GM12872 (cell line): ENCODE results near the gene PCDH1.

ENCODE experiments used
- TF ChIP-seq, protein P1 (sequence below): IDR thresholded peaks from 3 replicates; pipeline ENCODE4 v1.5.1; 2011; ENCODE audit warnings: low read depth, mild to moderate bottlenecking, low read length, moderate library complexity; ENCODE audit not compliant: insufficient read depth

PCDH1 gene

DNA sequence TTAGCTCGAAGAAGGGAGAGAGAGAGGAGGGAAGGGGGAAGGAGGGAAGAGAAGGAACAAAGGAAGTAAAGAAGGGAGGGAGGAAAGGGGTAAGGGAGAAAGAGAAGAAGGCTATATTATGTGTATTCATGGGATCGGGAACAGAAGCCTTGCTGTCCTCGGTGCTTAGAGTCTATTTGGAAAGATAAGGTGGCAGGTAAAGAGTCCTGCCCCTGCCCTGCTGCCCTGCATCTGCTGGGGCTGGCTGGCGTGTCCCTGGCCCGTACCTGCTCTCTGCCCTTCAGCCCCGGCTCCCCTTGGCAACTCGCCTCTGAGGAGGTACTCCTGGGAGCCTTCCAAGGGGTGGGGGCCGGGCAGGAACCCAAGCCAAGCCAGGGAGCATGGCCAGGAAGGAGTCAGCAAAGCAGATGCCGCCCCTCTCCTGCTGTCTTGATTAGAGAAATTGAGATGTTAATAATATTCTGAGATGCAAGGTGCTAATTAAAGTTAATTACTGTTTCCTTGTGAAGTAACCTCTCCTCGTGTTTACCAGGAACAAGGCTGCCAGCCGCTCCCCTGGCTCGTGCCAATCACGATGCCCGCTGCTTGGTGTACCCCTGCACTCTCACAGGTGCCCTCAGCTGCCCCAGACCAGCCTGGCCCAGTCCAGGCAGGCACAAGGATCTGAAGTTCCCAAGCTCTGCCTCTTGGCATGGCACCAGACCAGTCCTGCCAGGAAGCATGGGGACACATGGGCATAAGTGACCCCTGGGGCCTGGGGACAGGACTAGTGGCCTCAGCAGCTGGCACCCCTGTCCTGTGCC, 36.6 kb downstream of the PCDH1 start:
- TF ChIP-seq, protein P1, sequence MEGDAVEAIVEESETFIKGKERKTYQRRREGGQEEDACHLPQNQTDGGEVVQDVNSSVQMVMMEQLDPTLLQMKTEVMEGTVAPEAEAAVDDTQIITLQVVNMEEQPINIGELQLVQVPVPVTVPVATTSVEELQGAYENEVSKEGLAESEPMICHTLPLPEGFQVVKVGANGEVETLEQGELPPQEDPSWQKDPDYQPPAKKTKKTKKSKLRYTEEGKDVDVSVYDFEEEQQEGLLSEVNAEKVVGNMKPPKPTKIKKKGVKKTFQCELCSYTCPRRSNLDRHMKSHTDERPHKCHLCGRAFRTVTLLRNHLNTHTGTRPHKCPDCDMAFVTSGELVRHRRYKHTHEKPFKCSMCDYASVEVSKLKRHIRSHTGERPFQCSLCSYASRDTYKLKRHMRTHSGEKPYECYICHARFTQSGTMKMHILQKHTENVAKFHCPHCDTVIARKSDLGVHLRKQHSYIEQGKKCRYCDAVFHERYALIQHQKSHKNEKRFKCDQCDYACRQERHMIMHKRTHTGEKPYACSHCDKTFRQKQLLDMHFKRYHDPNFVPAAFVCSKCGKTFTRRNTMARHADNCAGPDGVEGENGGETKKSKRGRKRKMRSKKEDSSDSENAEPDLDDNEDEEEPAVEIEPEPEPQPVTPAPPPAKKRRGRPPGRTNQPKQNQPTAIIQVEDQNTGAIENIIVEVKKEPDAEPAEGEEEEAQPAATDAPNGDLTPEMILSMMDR = no peak

DNA sequence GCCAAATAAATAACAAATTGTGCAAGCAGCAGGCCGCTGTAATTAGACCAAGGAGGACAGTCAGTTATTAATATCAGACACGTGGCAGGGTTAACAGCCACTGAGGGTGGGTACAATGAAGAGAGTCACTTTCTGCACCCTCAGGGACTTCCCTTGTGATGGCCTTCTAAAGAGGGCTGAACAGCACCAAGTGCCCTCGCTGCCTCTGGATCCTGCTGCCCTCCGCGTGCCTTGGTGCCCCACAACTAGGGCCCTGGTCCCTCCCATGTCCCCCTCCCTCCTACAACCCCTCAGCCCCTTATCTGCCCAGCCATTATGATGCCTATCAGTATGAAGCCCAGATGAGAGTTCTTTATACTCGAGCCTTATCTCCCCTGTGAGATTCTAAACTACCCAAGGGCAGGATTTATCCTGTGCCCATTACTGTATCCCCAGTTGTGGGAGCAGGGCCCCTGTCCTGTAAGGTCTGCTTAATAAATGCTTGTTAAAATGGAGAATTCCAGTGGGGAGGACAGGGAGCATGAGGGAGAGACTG, 37.3 kb downstream of the PCDH1 start:
- TF ChIP-seq, protein P1 = no peak

DNA sequence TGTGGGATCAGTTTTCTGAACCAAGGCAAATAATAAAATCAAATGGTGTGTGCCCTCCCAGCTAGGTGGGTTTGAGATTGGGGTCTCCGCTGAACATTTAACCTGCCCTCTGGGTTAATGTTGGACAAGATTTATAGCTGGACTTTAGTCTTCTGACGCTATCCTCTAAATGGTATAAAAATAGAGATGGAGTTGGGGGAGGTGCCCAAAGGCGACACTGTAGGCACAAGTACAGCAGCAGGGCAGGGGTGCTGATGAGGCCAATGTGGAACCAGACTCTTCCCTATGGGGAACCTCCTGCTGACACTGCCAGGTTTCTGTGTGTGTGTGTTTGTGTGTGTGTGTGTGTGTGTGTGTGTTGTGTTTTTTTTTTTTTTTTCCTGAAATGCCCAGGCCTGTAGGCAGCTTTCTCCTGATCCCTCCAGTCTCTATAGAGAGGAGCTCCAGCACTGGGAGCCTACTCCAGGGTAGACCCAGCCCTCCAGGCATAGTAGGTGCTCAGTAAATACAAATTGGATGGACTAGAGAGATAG, 37.9 kb downstream of the PCDH1 start:
- TF ChIP-seq, protein P1 = no peak

DNA sequence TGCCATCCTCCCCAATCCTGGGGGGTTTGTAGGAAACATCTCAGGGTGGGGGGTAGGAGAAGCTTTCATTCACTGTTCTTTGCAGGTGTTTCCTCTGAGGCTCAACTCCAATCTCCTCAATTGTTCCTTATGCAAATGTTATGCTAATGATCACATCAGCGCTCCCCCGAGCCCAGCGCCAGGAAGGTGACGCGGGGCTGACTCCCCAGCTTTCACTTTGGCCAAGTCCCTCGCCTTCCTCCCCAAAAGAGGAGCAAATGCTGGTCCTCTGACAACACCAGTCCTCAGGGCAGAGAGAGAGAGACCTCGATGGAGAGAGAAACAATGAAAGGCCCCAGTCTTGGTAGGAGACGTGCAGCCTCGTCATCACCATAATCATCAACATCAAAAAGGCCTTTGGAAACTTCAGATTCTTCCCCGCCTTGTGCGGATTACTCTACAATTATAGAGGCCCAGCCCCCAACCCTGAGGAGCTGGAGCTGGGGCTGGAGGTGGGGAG, 39.1 kb downstream of the PCDH1 start:
- TF ChIP-seq, protein P1 = no peak

DNA sequence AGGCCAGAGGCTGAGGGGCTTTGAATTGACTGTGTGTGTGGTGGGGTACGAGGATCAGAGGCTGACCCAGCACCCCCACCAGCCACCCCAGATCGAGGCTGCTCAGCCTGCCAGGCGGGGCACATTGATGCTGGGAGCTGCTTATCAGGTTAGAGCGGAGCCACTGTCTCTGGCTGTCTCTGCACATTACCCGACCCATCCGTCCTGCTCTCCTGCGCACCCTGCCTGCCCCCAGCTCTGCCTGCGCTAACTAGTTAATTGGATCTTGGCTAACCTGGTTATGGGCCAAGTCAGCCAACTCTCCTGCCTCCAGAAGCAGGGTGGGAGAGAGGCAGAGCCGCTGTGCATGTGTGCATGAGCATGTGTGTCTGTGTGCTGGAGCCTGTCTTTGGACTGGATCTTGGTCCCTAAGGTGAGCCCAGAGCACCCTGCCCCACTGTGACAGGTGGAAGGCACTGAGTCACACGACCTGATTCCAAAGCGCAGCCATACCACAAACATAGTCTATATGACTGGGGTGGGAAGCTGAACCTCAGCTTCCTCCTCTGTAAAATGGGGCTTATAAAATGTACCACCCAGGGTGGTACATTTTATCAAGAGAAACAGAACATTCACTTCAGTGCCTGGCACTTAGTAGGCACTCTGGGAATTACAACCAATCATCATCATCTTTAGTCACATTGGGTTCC, 39.7 kb downstream of the PCDH1 start:
- TF ChIP-seq, protein P1 = no peak

DNA sequence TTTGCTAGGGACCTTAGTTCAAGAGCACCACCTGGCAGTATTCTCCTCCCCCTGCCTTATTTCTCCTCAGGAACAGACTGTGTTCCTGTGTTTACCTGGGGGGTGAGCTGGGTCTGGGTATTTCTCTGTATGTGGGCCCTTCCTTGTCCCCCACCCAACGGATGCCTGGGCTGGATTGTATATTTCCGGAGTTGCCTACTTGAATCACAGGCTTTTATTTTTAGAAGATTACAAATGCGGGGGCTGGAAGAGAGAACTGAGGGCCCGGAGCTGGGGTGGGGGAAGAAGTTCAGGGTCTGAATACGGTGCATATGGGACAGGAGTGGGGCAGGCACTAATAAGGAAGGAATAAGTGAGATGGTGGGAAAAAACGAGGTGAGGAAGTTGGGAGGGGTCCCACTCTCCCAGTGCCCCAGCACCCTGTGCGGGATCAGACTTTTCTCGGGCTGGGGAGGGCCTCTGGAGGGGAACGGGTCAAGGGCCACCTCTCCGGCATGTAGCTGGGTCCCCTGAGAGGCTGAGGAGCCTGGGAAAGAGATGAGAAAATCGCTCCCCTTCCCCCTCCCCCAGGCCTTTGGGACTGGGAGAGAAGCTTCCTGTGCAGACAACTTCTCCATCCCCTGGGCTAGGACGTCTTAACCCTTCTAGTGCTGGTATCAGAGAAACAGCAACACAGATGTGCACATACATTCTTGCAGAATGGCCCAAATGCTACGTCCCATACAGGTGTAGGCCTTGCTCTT, 42.1 kb downstream of the PCDH1 start:
- TF ChIP-seq, protein P1 = no peak
